HG02943 (cell line): ENCODE measurements around the gene MDGA2.

Source experiments
- ATAC-seq: cut with Tn5 transposase; IDR thresholded peaks from one replicate; pipeline ENCODE4 v1.9.1; 2021; ENCODE audit warnings: mild to moderate bottlenecking, low read depth, moderate library complexity; ENCODE audit not compliant: unreplicated experiment

The MDGA2 gene

GRCh38 chr14:47509957-47510356, 165.4 kb downstream of the MDGA2 start:
- ATAC-seq: no peak

GRCh38 chr14:47507861-47508260, 167.5 kb downstream of the MDGA2 start:
- ATAC-seq: no peak

DNA sequence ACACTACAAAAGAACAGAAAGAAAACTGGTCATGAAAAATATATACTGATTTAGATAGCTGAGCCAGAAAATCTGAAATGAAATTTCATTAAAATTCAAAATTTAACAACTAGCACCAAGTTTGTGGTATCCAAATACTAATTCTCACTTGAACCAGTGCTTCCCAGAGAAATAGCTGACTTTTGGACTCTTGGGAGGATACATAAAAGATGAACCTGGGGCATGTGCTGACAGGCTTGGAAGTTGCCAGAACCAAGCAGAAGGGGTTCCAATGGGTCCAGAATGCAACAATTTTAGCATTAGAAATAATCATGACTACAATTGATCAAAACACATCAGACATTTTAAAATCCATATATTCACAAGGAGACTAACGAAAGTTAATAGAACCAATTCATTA, 175.0 kb downstream of the MDGA2 start:
- no peak for ATAC-seq

GRCh38 chr14:47490766-47491165, 184.6 kb downstream of the MDGA2 start:
- no peak for ATAC-seq

DNA sequence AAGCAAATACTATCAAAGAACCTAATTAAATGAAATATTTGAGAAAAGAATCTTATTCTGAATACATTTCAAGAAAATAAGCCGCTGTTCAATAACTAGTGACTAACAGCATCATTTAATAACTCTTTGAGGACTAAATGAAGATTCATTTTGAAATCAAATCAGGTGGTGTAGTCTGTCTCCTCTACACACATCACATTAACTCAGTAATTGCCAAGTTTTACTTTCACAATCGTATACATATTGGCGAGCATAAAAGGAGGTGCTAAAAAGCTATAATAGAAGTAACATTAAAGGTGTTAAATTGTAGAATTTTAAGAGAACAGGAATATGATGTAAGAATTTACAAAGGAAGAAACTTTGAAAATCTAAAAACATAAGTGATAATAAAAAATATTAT, 185.1 kb downstream of the MDGA2 start:
- no peak for ATAC-seq

- ATAC-seq: no peak
Measured at GRCh38 chr14:47485421-47485820, 190.0 kb downstream of the MDGA2 start.

DNA sequence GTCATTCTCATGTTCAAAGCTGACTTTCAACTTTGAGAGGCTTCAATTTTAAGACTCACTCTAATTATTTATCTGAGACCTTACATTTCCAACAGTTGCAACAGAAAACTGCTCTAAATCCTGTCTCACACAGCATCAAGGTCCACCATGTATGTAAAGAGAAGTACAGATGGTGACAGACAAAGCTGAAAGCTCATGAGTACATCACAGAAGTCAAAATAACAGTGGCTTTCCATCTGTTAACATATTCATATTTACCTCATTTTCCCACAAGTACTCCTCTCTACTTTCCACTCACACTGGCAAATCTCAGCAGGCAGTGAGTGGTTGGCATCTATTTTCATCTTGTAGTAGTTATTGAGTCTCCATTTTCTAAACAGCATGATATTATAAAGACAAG, 192.0 kb downstream of the MDGA2 start:
- no peak for ATAC-seq

- ATAC-seq: no peak
Measured at GRCh38 chr14:47471075-47471474, 204.3 kb downstream of the MDGA2 start.

GRCh38 chr14:47466916-47467315, 208.5 kb downstream of the MDGA2 start:
- no peak for ATAC-seq

- ATAC-seq: no peak
Measured at GRCh38 chr14:47454025-47454424, 221.4 kb downstream of the MDGA2 start.

DNA sequence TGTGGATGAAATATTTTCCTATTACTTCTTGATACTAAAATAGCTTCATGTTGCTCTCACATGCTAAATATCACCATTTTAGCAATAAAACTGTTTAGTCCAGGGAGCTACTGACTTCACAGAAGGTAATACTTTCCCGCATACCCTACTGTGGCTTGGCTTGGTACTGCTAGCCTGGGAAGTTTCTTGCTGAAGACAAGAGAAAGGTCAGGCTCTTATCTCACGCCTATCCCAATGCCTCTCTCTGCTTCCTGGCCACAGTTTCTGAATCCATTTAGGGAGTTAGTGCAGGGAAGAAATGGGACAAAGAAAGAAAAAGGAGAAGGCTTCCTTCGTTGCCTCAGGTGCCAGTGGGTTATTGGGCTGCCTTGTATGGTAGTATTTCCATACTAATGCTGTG, 228.3 kb downstream of the MDGA2 start:
- ATAC-seq: no peak

DNA sequence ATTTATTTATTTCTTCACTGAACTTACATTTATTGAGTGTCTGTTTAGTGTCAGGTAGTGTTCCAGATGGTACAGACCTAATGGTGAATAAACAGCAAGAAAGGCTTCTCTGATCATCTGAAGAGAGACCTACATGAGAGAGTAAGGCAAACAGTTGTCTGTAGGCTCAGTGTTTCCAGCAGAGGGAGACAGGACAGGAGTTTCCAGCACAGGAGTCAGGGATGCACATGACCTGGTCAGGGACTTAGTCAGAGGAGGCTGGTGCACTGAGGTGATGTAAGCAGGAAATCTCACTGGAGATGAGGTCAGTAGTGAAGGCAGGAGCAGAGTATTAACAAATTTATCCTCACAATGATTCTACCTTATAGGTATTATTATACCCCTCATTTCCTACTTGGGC, 233.2 kb downstream of the MDGA2 start:
- ATAC-seq: no peak

- ATAC-seq: no peak
Measured at GRCh38 chr14:47439953-47440352, 235.5 kb downstream of the MDGA2 start.

- ATAC-seq: no peak
Measured at GRCh38 chr14:47438650-47439140, 236.7 kb downstream of the MDGA2 start.

GRCh38 chr14:47435331-47435965, 240.0 kb downstream of the MDGA2 start:
- no peak for ATAC-seq

DNA sequence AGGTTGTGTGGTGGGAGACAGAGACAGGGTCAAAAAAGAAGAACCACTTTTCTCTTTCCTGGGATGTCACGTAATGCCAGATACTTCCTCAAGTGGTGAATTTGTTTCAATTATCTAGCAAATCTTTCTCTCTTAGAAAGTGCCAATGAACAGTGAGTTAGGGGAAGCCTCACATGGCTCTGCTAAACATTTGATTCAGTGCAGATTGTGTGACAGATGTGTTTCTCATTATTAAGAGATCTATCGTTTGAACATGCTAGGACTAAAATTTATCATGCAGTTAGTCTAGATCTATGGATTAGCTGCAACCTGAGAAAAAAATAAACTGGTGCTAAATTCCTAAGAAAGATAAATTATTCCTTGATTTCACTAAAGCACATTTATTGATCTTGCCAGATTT, 247.8 kb downstream of the MDGA2 start:
- ATAC-seq: no peak

GRCh38 chr14:47425302-47425701, 250.1 kb downstream of the MDGA2 start:
- ATAC-seq: no peak

- ATAC-seq: no peak
Measured at GRCh38 chr14:47422191-47422590, 253.2 kb downstream of the MDGA2 start.

GRCh38 chr14:47411523-47411922, 263.9 kb downstream of the MDGA2 start:
- ATAC-seq: no peak

- ATAC-seq: no peak
Measured at GRCh38 chr14:47392326-47392725, 283.1 kb downstream of the MDGA2 start.

GRCh38 chr14:47390831-47391504, 284.4 kb downstream of the MDGA2 start:
- ATAC-seq: no peak

DNA sequence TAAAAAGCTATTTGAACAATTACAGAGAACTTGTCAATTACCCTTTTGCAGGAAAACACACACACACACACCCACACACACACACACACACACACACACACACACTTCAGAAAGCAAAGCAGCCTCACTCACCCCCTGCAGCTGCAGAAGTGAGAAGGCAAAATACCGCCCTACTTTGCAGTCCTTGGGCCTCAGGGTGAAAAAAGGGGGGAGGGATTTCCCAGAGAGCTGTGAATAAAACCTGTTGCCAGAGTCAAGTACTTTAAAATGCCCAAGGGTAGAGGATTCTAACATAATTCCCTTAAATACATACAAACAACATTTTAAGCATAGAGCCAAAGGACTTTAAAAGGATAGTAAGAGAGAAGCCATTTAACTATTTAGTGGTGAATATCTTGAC, 285.9 kb downstream of the MDGA2 start:
- no peak for ATAC-seq
